ENCODE results near the gene TEC. TPM values are rescaled to one million over a fixed set of nuclear protein-coding genes. Genes with fewer than 3 reads are reported as not detected.
"Not testable (repeated sequence)": the region's sequence is repeated elsewhere in the genome, so short reads cannot be mapped to it uniquely, and the experiment has no call there.

The TEC gene
- total RNA-seq, 1 experiment from 2014 or later, result 0.67 TPM

GRCh38 chr4:48167538-48168263 lies 101.9 kb downstream of the TEC start:
- TF ChIP-seq SIN3A (IDR thresholded peaks at IDR 0.05; ENCODE audit: borderline replicate concordance, insufficient read depth, low read depth, low read length) (no peak), CTCF (IDR thresholded peaks at IDR 0.05) (no peak), POLR2AphosphoS5 (IDR thresholded peaks at IDR 0.05; ENCODE audit: low read depth, low read length) (no peak)
- no peaks in the 10 kb centered on the region for H3K4me1 ChIP-seq (ENCODE audit: control insufficient read depth, insufficient read depth, low read length)
- no peaks in the 10 kb centered on the region for H3K36me3 ChIP-seq (ENCODE audit: control insufficient read depth, insufficient read depth, low read length)
- no peaks in the 10 kb centered on the region for H3K27me3 ChIP-seq (ENCODE audit: control insufficient read depth, insufficient read depth, low read length)
- H3K27ac ChIP-seq (ENCODE audit: low read length), result no peak overlapping the region
- ChIA-PET POLR2A (no interaction called here), CTCF (no interaction called here)
- DNase-seq (ENCODE audit: low read depth, low spot score), result no peak
- in situ Hi-C loops (cut with HindIII; ENCODE audit: low pct_unique_long_range_greater_than_20kb, low sequenced_read_pairs) (no loop called here), intact Hi-C loops (cut with micrococcal nuclease; ENCODE audit: unreplicated experiment) (no loop called here)
- H3K9me3 ChIP-seq (ENCODE audit: control insufficient read depth, insufficient read depth, low read depth, low read length), result no peaks in the 10 kb centered on the region
- no TSS peak for BruUV-seq (replicated peaks)
- H3K4me3 ChIP-seq (ENCODE audit: low read depth in 2 of 2, low read length in 2 of 2), result no peak overlapping the region
- ATAC-seq, result no peak

- ATAC-seq; H3K36me3 ChIP-seq (ENCODE audit: control insufficient read depth, insufficient read depth, low read length); intact Hi-C loops (cut with micrococcal nuclease; ENCODE audit: unreplicated experiment); in situ Hi-C loops (cut with HindIII; ENCODE audit: low pct_unique_long_range_greater_than_20kb, low sequenced_read_pairs); DNase-seq (ENCODE audit: low read depth, low spot score); H3K4me3 ChIP-seq (ENCODE audit: low read depth in 2 of 2, low read length in 2 of 2); CTCF ChIA-PET; POLR2A ChIA-PET; H3K27me3 ChIP-seq (ENCODE audit: control insufficient read depth, insufficient read depth, low read length); H3K27ac ChIP-seq (ENCODE audit: low read length); BruUV-seq (replicated peaks); H3K9me3 ChIP-seq (ENCODE audit: control insufficient read depth, insufficient read depth, low read depth, low read length); H3K4me1 ChIP-seq (ENCODE audit: control insufficient read depth, insufficient read depth, low read length): not testable (repeated sequence)
Measured at GRCh38 chr4:48164561-48164960, 105.1 kb downstream of the TEC start.

DNA sequence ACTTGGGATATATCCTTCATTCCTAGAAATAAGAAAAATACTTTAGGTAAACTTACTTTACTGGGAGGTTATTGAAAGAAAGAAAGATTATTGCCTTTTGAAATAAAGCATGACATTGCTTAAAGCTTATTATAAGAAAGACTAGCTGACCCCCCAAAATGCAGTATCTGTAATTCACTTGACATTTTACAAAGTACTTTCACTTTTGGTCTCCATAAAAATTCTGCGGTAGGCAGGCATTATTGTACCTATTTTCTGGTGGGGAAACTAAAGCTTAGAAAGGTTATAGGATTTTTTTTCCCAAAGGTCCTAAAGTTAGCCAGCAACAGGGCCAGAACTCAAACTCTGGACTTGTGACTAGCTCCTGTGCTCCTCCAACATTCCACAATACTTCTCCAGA lies 105.9 kb downstream of the TEC start:
- Histone ChIP-seq H3K36me3 (ENCODE audit: control insufficient read depth, insufficient read depth, low read length) (no peaks in the 10 kb centered on the region), H3K4me3 (ENCODE audit: low read depth in 2 of 2, low read length in 2 of 2) (no peak overlapping the region), H3K4me1 (ENCODE audit: control insufficient read depth, insufficient read depth, low read length) (no peaks in the 10 kb centered on the region), H3K9me3 (ENCODE audit: control insufficient read depth, insufficient read depth, low read depth, low read length) (no peaks in the 10 kb centered on the region), H3K27me3 (ENCODE audit: control insufficient read depth, insufficient read depth, low read length) (no peaks in the 10 kb centered on the region), H3K27ac (ENCODE audit: low read length) (no peak overlapping the region)
- in situ Hi-C loops (cut with HindIII; ENCODE audit: low pct_unique_long_range_greater_than_20kb, low sequenced_read_pairs), result no loop called here
- no peak for DNase-seq (ENCODE audit: low read depth, low spot score)
- ChIA-PET POLR2A (no interaction called here), CTCF (no interaction called here)
- TF ChIP-seq SIN3A (IDR thresholded peaks at IDR 0.05; ENCODE audit: borderline replicate concordance, insufficient read depth, low read depth, low read length) (no peak), POLR2AphosphoS5 (IDR thresholded peaks at IDR 0.05; ENCODE audit: low read depth, low read length) (no peak), CTCF (IDR thresholded peaks at IDR 0.05) (no peak), TCF7L2 (IDR thresholded peaks at IDR 0.05; ENCODE audit: low read depth, low read length) (no peak)
- TF ChIP-seq, protein P1, sequence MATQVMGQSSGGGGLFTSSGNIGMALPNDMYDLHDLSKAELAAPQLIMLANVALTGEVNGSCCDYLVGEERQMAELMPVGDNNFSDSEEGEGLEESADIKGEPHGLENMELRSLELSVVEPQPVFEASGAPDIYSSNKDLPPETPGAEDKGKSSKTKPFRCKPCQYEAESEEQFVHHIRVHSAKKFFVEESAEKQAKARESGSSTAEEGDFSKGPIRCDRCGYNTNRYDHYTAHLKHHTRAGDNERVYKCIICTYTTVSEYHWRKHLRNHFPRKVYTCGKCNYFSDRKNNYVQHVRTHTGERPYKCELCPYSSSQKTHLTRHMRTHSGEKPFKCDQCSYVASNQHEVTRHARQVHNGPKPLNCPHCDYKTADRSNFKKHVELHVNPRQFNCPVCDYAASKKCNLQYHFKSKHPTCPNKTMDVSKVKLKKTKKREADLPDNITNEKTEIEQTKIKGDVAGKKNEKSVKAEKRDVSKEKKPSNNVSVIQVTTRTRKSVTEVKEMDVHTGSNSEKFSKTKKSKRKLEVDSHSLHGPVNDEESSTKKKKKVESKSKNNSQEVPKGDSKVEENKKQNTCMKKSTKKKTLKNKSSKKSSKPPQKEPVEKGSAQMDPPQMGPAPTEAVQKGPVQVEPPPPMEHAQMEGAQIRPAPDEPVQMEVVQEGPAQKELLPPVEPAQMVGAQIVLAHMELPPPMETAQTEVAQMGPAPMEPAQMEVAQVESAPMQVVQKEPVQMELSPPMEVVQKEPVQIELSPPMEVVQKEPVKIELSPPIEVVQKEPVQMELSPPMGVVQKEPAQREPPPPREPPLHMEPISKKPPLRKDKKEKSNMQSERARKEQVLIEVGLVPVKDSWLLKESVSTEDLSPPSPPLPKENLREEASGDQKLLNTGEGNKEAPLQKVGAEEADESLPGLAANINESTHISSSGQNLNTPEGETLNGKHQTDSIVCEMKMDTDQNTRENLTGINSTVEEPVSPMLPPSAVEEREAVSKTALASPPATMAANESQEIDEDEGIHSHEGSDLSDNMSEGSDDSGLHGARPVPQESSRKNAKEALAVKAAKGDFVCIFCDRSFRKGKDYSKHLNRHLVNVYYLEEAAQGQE (IDR thresholded peaks at IDR 0.05; ENCODE audit: insufficient read depth in 1 of 2, low read depth in 2 of 2, low read length in 1 of 2), result no peak
- BruUV-seq (replicated peaks), result no TSS peak
- intact Hi-C loops (cut with micrococcal nuclease; ENCODE audit: unreplicated experiment), result no loop called here
- ATAC-seq, result no peak

Measured in Panc1 (cell line).